Smooth muscle cell (in vitro differentiated cells): ENCODE results near the gene PTGDS. TPM values are rescaled to one million over a fixed set of nuclear protein-coding genes. Genes with fewer than 3 reads are reported as not detected.

Source experiments
- DNase-seq: peaks from one replicate; lab custom pipeline; 2025; ENCODE audit not compliant: unreplicated experiment; lab: John Stamatoyannopoulos, UW
- H2AFZ ChIP-seq: fragments of 200-600 bp; sonication (generic); 2 replicates; pipeline ENCODE4 v1.6.0; 2016; ENCODE audit warnings: antibody characterized with exemption, low read depth, mild to moderate bottlenecking
- H3F3A ChIP-seq: fragments of 200-600 bp; sonication (generic); 2 replicates; pipeline ENCODE4 v1.6.0; 2017; ENCODE audit warnings: antibody characterized with exemption, low read depth
- H3K27ac ChIP-seq: fragments of 200-600 bp; sonication (generic); 2 replicates; pipeline ENCODE4 v1.5.1; 2016; ENCODE audit warnings: low read depth, mild to moderate bottlenecking
- H3K27me3 ChIP-seq: fragments of 200-600 bp; sonication (generic); 2 replicates; pipeline ENCODE4 v1.6.1; 2016; ENCODE audit warnings: low read depth, mild to moderate bottlenecking
- H3K36me3 ChIP-seq: fragments of 200-600 bp; sonication (generic); 2 replicates; pipeline ENCODE4 v1.5.1; 2016; ENCODE audit warnings: low read depth
- H3K4me1 ChIP-seq: fragments of 200-600 bp; sonication (generic); 2 replicates; pipeline ENCODE4 v1.5.1; 2016; ENCODE audit warnings: low read depth
- H3K4me2 ChIP-seq: fragments of 200-600 bp; sonication (generic); 2 replicates; pipeline ENCODE4 v1.6.0; 2016; ENCODE audit warnings: mild to moderate bottlenecking
- H3K4me3 ChIP-seq: fragments of 200-600 bp; sonication (generic); 2 replicates; pipeline ENCODE4 v1.5.1; 2016; ENCODE audit warnings: mild to moderate bottlenecking
- H3K79me2 ChIP-seq: fragments of 200-600 bp; sonication (generic); 2 replicates; pipeline ENCODE4 v1.6.0; 2016; ENCODE audit warnings: low read depth, mild to moderate bottlenecking
- H3K9ac ChIP-seq: fragments of 200-600 bp; sonication (generic); 2 replicates; pipeline ENCODE4 v1.6.0; 2016; ENCODE audit warnings: low read depth
- H3K9me3 ChIP-seq: fragments of 200-600 bp; sonication (generic); replicated peaks from 2 replicates; pipeline ENCODE4 v1.5.1; 2016; ENCODE audit warnings: low read depth
- H4K20me1 ChIP-seq: fragments of 200-600 bp; sonication (generic); 2 replicates; pipeline ENCODE4 v1.6.0; 2016; ENCODE audit warnings: low read depth
- WGBS: methylation state at CpG from one replicate; pipeline ENCODE4 v1.1.7; 2016; ENCODE audit warnings: low lambda C conversion rate; 5-methylcytosine and 5-hydroxymethylcytosine counted together
- polyA plus RNA-seq: library from polyadenylated mRNA; unstranded; fragments of >200 nt; fragmentation: Nextera tagmentation; extraction: Ambion mirVana; gene quantifications from 2 replicates; pipeline ENCODE4 v1.2.1, GENCODE V29; 2016
- total RNA-seq: library from RNA; depleted of rRNA; stranded (reverse); fragments of >200 nt; gene quantifications from 2 replicates; pipeline ENCODE4 v1.2.3, GENCODE V29; 2014
- TF ChIP-seq, protein P1 (sequence below): fragments of 200-600 bp; sonication (generic); IDR thresholded peaks from 2 replicates; pipeline ENCODE4 v1.5.1; 2017; ENCODE audit warnings: borderline replicate concordance, mild to moderate bottlenecking, antibody characterized with exemption; ENCODE audit not compliant: insufficient read depth, poor library complexity, severe bottlenecking

PTGDS gene
- total and polyA plus RNA-seq, 2 experiments from 2014 or later, result 119 to 611 TPM

DNA sequence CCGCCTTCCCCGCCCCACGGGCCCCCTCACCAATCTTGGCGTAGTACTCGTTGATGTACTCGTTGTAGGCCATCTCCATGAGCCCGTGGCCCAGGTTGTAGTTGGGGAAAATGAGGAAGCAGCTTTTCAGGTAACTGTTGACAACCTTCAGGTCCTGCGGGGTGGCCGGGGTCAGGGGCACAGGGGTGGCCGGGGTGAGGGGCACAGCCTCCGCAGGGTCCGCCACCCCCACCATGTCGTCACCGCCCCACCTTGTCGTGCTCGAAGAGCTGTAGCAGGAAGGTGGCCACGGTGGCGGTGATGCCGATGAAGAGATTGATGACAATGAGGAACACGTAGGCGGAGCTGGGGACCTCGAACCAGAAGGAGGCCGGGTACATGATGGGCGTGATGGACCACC is 33.9 kb downstream of the PTGDS start:
- TF ChIP-seq, protein P1, sequence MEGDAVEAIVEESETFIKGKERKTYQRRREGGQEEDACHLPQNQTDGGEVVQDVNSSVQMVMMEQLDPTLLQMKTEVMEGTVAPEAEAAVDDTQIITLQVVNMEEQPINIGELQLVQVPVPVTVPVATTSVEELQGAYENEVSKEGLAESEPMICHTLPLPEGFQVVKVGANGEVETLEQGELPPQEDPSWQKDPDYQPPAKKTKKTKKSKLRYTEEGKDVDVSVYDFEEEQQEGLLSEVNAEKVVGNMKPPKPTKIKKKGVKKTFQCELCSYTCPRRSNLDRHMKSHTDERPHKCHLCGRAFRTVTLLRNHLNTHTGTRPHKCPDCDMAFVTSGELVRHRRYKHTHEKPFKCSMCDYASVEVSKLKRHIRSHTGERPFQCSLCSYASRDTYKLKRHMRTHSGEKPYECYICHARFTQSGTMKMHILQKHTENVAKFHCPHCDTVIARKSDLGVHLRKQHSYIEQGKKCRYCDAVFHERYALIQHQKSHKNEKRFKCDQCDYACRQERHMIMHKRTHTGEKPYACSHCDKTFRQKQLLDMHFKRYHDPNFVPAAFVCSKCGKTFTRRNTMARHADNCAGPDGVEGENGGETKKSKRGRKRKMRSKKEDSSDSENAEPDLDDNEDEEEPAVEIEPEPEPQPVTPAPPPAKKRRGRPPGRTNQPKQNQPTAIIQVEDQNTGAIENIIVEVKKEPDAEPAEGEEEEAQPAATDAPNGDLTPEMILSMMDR, result no peak
- H3K36me3 ChIP-seq, result no peaks in the 10 kb centered on the region

DNA sequence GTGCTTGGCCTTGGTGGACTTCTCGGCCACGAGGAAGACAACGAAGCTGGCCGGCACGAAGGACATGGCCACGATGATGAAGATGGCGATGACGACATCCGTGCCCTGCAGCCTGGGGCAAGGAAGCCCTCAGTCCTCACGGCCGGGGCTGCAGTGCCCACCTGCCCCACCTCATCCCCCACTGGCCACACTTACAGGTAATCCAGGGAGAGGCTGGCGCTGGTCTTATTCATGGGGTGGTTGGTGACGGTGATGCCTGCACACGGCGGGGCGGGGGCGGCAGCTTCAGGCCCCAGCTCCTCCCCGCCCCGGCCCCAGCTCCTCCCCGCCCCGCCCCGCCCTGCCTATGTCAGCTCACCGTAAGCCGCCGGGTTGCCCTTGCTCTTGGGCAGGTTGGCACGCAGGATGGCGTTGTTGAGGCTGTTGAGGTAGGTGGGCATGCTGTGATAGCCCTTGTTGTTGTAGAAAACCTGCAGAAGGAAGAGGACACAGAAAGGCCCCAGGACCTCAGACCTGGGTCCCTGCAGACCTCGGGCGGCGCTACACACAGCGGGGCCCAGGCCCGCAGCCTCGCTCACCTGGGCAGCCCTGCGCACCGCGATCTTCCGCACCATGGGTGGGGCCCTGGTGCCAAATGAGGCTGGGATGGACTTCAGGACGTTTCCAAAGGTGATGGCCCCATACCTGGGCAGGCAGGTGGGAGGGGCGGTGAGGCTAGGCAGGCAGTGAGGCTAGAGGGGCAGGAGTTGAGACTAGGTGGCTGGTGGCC is 34.8 kb downstream of the PTGDS start:
- H3F3A ChIP-seq, result no peaks in the 10 kb centered on the region
- TF ChIP-seq, protein P1, result no peak
- H3K4me2 ChIP-seq, result no peak overlapping the region
- no peaks in the 10 kb centered on the region for H3K79me2 ChIP-seq
- no peaks in the 10 kb centered on the region for H3K36me3 ChIP-seq
- WGBS, result 96% methylated on average over 27 of the region's 39 CpGs
- no peak overlapping the region for H3K4me3 ChIP-seq
- no peaks in the 10 kb centered on the region for H3K4me1 ChIP-seq
- no peak overlapping the region for H2AFZ ChIP-seq
- H4K20me1 ChIP-seq, result no peaks in the 10 kb centered on the region
- H3K9me3 ChIP-seq, result no peaks in the 10 kb centered on the region
- no peak overlapping the region for H3K27ac ChIP-seq
- no peak for DNase-seq
- H3K27me3 ChIP-seq, result no peaks in the 10 kb centered on the region
- H3K9ac ChIP-seq, result no peak overlapping the region

More for the DNA sequence above, 33.9 kb downstream of the PTGDS start:
- Histone ChIP-seq H3K27me3 (no peaks in the 10 kb centered on the region), H3K27ac (no peak overlapping the region), H3F3A (no peaks in the 10 kb centered on the region), H3K9ac (no peak overlapping the region), H3K79me2 (no peaks in the 10 kb centered on the region), H3K4me3 (no peak overlapping the region), H3K4me2 (no peak overlapping the region), H3K4me1 (no peaks in the 10 kb centered on the region), H2AFZ (no peak overlapping the region), H3K9me3 (no peaks in the 10 kb centered on the region), H4K20me1 (no peaks in the 10 kb centered on the region)
- DNase-seq, result no peak
- WGBS, result 96% methylated on average over 15 of the region's 24 CpGs

DNA sequence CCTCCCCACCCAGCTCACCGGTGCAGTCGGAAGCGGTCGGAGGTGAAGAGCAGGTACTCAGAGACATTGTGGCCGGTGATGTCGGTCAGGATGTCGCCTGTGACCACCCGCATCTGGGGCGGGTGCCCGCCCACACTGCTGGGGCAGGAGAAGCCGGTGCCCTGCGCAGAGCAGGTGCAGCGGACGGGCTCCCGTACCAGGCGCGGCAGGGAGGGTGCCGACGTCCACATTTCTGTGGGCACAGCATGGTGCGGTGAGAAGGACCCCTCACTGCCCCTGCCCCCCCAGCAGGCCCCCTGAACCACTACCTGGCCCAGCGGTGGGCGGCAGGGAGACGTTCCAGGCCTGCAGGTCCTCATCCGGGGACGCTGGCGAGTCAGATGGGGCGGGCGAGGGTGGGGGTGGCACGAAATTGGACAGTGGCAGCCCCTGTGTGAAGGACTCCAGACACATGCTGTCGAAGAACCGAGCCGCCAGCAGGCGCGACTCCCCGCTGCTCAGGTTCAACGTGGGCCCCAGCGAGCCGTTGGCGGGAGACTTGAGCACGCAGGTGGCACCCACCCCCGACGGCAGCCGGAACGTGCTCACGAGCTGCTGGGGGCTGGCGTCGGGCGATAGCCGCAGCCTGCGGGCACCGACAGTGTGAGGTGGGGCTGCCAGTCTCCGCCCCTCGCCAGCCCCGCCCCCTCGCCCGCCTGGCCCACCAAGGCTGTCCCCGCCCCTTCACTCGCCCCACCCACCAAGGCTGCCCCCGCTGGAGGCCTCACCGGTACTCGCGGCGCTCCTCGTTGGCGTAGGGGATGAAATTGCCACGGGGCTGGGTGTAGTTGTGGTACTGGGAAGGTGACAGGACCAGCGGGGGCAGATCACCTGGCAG is 35.6 kb downstream of the PTGDS start:
- Histone ChIP-seq H3K9me3 (no peaks in the 10 kb centered on the region), H3K36me3 (no peaks in the 10 kb centered on the region)

More for the DNA sequence above, 35.6 kb downstream of the PTGDS start:
- TF ChIP-seq, protein P1, result no peak
- DNase-seq, result no peak
- Histone ChIP-seq H2AFZ (no peak overlapping the region), H4K20me1 (no peaks in the 10 kb centered on the region), H3F3A (no peaks in the 10 kb centered on the region), H3K4me1 (no peaks in the 10 kb centered on the region), H3K4me3 (no peak overlapping the region), H3K79me2 (no peaks in the 10 kb centered on the region), H3K27me3 (no peaks in the 10 kb centered on the region), H3K4me2 (no peak overlapping the region), H3K27ac (no peak overlapping the region), H3K9ac (no peak overlapping the region)
- 86% methylated on average over 33 of the region's 67 CpGs for WGBS
